ENCODE measurements around the gene PRSS36.
"Not testable (repeated sequence)": the region's sequence is repeated elsewhere in the genome, so short reads cannot be mapped to it uniquely, and the experiment has no call there.

PRSS36 gene

DNA sequence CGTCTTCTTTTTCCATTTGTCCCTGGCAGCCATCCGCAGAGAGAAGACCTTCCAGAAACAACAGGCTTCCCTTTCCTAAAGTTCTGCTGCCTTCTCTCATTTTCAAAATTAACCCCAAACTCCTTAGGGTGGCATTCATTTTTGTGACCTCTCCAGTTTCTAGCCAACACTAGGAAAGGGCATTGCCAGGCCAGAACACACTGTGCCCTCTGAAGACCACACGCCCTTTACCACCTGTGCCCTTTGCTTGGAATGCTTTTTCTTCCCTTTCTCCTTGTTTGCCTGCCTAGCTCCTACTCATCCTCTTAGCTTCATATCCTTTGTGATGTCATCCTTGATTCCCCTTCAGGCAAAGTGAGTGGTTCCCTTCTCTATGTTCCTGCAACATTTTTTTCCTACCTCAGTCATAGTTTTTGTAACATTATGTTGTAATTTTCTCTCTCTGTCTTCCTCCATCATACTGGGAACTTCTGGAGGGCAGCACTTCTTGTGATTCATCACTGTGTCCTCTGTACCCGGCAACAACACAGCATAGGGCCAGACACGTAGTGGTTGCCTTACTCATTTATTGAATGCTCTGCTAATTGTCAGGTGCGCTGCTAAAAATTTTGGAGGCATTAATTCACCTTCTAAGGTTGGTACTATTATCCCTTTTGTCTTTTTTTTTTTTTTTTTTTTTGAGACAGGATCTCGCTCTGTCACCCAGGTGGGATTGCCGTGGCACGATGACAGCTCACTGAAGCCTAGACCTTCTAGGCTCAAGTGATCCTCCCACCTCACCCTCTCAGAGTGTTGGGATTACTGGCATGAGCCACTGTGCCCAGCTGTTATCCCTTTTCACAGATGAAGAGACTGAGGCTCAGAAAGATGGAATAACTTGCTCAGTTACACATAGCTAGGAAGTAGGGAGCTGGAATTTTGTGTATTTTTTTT lies 31.4 kb downstream of the PRSS36 start:
- DNase-seq: no peak

GRCh38 chr16:31117384-31118222 lies 32.3 kb downstream of the PRSS36 start, which contains the start of gene KAT8:
Gene KAT8 (plus strand): TSS chr16:31117664. CDS start chr16:31117682, 18 bp downstream.
- peak; percentile 95 for DNase-seq

GRCh38 chr16:31114468-31114867 lies 35.4 kb downstream of the PRSS36 start:
- DNase-seq: no peak

- DNase-seq: no peak
Observed at GRCh38 chr16:31113121-31114120, 36.4 kb downstream of the PRSS36 start.

- no peak for DNase-seq
Observed at GRCh38 chr16:31112711-31113110, 37.2 kb downstream of the PRSS36 start.

DNA sequence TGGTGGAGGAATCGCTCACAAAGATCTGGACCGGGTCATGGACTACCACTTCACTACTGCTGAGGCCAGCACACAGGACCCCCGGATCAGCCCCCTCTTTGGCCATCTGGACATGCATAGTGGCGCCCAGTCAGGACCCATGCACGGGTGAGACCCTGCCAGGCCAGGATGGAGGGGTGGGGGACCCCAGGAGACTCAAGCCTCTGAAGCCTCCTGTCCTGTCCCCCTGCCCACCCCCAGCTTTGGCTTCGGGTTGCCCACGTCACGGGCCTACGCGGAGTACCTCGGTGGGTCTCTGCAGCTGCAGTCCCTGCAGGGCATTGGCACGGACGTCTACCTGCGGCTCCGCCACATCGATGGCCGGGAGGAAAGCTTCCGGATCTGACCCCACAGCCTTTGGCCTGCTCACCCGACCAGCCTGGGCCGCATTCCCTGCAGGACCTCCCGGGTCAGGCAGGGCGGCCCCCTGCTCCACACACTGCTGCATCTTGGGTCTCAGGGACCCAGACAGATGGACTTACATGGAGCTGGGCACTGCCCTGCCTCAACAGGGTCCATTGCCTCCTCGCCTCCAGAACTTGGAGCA lies 37.9 kb downstream of the PRSS36 start:
- no peak for DNase-seq

GRCh38 chr16:31110106-31111034 lies 39.5 kb downstream of the PRSS36 start:
- DNase-seq: no peak

DNA sequence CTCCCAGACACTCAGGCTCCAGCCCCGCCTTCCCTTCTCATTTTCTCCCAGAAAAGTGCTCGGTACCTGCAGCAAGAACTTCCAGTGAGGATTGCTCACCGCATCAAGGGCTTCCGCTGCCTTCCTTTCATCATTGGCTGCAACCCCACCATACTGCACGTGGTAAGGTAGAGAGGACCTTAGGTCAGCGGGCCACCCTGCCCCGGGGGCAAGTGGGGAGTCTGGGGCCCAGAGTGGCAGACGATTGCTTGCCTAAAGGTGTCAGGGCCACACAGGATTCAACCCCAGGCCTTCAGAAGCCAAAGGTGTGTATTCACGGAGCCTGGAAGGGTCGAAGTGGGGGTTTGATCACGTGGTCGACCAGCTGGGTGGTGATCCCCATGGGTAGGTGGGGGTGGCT lies 40.2 kb downstream of the PRSS36 start:
- DNase-seq: no peak

DNA sequence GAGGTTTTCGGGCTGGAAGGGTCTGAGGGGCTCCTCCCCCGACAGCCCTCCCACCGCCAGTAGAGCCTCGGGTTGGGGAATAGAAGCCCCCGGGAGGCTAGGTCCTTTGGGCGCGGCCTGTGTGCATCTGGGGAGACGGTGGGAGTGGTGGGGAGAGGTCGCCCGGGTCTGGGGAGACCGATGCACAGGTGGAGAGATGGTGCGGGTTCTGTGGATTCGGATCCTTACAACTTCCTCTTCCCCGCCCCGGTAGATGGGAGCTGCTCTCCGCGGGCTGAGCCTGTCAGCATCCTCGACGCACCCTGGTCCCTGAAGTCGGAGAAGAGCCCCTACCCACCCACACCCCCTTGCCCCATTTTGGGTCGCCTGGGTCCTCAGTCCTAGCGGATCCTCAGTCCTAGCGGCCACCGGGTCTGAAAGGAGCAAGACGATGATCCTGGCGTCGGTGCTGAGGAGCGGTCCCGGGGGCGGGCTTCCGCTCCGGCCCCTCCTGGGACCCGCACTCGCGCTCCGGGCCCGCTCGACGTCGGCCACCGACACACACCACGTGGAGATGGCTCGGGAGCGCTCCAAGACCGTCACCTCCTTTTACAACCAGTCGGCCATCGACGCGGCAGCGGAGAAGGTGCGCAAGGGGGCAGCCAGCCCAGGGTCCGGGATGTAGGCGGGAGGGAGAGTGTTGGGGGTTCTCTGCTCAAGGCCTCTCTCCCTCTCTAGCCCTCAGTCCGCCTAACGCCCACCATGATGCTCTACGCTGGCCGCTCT lies 40.9 kb downstream of the PRSS36 start:
- no peak for DNase-seq

- DNase-seq: peak; percentile 77
Observed at GRCh38 chr16:31108035-31108793, 41.7 kb downstream of the PRSS36 start, which contains the start of gene BCKDK. Gene BCKDK (plus strand): TSS chr16:31108386. CDS start chr16:31109224, 838 bp downstream.

GRCh38 chr16:31107465-31107867 lies 42.4 kb downstream of the PRSS36 start:
- no peak for DNase-seq

- DNase-seq: no peak
Observed at GRCh38 chr16:31106509-31107464, 43.1 kb downstream of the PRSS36 start.

GRCh38 chr16:31105677-31106213 lies 44.1 kb downstream of the PRSS36 start:
- peak; percentile 89 for DNase-seq

GRCh38 chr16:31100876-31101641 lies 48.8 kb downstream of the PRSS36 start:
- DNase-seq: not testable (repeated sequence)

GRCh38 chr16:31099860-31100638 lies 49.8 kb downstream of the PRSS36 start:
- DNase-seq: no peak
